Measurements from ENCODE around the gene ACKR2.

DNA sequence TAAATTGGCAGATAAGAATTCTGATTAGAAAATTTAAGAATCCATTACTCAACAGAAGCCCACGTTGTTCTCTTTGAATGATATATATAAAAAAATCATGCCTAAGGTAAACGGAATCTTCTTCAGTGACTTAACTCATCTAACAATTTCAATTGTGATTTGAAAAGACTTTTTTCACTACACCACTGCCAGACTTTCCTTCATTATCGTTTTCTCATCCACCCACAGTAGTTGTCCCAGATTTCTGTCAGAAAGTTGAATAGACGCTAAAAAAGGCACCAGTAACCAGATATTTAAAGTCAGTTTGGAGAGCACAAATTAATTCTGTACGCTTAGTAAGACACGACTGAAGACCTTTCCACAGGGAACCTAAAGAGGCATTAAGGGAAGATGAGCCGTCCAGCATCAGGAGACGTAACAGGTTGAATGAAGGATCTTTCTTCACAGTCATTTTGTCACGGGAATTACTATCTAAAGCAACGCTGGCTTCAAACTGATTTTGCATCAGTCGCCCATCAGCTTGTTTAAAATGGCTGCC is 6.3 kb upstream of the ACKR2 start:
- TF ChIP-seq, protein P1, sequence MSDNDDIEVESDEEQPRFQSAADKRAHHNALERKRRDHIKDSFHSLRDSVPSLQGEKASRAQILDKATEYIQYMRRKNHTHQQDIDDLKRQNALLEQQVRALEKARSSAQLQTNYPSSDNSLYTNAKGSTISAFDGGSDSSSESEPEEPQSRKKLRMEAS (IDR thresholded peaks at IDR 0.05; ENCODE audit: insufficient read depth, insufficient read length), result no peak
- TF ChIP-seq FOS (IDR thresholded peaks at IDR 0.05; ENCODE audit: borderline replicate concordance, insufficient read depth, low read length), result no peak
- TF ChIP-seq, protein P2, sequence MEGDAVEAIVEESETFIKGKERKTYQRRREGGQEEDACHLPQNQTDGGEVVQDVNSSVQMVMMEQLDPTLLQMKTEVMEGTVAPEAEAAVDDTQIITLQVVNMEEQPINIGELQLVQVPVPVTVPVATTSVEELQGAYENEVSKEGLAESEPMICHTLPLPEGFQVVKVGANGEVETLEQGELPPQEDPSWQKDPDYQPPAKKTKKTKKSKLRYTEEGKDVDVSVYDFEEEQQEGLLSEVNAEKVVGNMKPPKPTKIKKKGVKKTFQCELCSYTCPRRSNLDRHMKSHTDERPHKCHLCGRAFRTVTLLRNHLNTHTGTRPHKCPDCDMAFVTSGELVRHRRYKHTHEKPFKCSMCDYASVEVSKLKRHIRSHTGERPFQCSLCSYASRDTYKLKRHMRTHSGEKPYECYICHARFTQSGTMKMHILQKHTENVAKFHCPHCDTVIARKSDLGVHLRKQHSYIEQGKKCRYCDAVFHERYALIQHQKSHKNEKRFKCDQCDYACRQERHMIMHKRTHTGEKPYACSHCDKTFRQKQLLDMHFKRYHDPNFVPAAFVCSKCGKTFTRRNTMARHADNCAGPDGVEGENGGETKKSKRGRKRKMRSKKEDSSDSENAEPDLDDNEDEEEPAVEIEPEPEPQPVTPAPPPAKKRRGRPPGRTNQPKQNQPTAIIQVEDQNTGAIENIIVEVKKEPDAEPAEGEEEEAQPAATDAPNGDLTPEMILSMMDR (IDR thresholded peaks at IDR 0.05; ENCODE audit: extremely low read depth in 1 of 2, insufficient read depth in 1 of 2, low read depth in 1 of 2, low read length in 2 of 2), result no peak
- no peak for TF ChIP-seq POLR2A (IDR thresholded peaks at IDR 0.05; ENCODE audit: low read depth, low read length)
- no peak for TF ChIP-seq POLR2AphosphoS5 (IDR thresholded peaks at IDR 0.05; ENCODE audit: insufficient read depth, low read depth, low read length)
- no peak for TF ChIP-seq EZH2 (IDR thresholded peaks at IDR 0.05; ENCODE audit: borderline replicate concordance, low read depth, low read length, severe bottlenecking)

All from endothelial cell of umbilical vein (primary cell).